DMS153 treated with DMSO at 0.1 percent for 48 hours (cell line): ENCODE measurements around the gene SCGB1C1.

Experiments used
- DNase-seq: peaks from one replicate; lab custom pipeline; 2025; ENCODE audit not compliant: unreplicated experiment; lab: John Stamatoyannopoulos, UW

Gene SCGB1C1

DNA sequence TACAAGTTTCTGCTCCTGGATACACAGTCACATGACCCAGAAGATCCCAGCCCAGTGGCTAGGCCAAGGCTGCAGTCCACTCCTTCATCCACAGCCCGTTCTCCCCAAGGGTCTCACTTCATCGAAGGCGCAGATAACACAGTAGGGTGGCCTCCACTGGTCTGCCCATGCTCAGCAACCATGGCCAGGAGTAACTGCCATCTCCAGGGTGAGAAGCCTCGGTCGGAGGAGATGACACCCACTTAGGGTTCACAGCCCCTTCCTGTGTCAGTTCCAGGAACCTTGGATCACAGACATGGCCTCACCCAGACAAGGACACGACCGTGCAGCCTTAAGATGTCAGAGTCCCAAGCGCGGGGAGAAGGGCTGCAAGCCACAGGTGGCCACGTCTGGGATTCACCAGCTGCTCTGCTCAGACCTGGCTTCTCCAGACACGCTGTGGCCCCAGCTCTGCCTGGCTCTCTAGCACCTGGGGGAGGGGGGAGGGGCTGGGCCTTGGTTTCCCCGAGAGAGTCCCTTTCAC is 11.8 kb downstream of the SCGB1C1 start:
- no peak for DNase-seq

DNA sequence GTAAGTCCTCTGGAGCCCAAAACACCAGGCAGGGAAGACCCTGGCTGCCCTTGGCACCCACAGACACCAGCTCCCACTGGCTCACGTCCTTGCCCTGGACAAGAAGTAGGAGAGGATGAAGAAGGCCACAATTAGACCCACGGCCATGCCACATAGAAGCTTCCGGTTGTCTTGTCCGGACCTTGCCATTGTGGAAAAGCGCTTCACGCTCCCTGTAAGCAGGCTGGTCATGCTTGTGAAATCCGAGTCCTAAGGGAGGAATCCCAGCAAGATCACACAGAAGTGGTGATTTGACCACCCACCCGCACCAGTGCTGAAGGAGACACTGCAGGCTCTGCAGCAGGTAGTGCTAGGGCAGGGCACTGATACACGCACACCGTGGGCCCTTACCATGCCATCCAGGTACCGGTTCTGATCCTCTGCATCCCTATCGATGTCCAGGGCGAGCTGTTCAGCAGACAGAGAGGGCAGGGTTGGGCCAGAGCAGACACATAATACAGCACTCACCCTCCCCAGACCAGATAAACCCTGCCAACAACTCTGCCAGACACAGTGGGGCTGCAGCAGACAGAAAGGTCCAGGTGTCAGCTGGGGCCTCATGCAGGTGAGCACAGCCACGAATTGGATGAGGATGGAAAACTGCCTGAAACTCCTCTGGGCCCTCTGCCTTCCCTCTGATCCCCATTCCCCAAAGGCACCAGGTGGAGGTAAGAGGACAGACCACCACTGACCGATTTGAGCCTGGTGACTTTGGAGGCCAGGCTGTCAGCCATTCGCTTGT is 12.5 kb downstream of the SCGB1C1 start:
- DNase-seq: no peak

DNA sequence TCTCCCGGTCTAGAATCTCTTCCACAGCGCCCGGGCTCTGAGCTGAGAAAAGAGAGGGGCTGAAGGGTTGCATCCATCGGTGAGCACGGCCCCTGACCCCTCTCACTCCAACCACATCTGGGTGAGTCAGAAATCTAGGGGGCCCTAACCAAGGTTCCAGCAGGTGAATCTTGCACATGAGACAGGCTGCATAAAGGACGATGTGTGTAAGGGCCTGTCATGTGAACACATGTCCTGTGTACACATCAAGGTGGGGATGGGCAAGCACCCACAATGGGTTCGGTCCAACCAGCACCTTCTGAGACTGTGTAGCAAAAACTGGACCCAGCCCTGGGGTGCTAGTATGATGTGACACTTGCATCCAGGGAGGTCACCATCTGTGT is 13.1 kb downstream of the SCGB1C1 start:
- DNase-seq: no peak

DNA sequence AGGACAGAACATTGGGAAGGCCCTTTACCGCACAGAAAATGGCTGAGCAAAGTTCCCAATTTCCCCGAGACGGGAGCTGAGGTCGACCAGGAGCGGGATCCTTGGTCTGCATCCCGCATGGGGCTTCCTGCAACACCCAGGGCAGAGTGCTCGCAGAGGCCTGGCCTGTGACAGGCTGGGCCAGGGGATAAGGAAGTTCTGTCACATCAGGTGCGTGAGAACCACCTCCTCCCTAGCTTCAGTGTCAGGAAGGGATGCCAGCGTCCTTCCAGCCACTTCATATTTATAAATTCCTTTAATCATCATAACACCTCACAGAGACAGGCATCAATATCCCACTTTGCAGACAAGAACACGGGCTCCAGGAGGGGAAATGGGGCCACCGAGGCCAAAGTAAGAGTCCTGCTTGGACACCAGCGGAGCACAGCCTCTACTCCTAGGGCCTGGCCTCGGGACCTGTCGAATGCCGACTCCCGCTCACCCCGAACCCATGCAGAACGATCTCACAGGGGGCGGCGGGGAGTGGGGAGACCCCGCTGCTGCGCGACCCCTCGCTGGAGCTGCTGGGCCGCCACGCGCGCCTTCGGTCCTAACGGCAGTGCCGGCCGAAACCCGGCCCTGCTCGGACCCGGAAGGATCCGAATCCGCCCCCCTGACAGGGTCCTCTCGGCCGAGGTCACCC is 13.8 kb downstream of the SCGB1C1 start:
- no peak for DNase-seq

DNA sequence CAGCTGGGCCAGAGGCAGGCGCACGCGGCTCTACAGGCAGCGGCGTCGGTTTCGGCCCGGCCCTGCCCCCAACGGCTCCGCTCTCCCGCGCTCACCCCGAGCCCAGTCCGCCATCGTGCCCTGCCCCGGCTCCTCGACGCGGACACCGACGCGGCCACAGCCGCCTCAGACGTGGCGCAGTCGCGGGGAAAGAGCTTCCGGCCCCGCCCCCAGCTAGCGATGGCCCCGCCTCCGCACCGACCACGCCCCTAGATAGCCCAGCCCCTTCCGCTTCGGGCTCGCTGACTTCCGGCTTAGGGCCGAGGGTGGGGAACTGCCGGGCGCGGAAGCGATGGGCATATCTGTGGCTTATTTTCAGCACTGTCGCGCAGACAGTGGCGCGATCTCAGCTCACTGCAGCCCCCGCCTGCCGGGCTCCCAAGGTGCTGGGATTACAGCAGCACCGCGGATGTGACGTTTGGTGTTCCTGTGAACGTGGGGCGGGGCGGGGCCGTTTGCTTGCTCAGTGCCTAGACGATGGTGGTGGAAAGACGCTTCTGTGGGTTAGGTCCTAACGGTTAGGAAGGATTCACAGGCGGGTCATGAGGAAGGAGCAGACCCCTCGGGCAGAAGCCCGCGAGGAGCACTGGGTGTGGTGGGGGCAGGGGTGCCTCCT is 14.5 kb downstream of the SCGB1C1 start, which contains the start of the genes BET1L and RIC8A:
TSS of gene BET1L (minus strand) at position 192 of the 655 bp plus-strand sequence. CDS start at position 114, 78 bp downstream.
TSS of gene RIC8A (plus strand) at position 501 of the 655 bp plus-strand sequence. CDS start 1,147 bp downstream, outside the sequence.
- DNase-seq: peak; percentile 75

DNA sequence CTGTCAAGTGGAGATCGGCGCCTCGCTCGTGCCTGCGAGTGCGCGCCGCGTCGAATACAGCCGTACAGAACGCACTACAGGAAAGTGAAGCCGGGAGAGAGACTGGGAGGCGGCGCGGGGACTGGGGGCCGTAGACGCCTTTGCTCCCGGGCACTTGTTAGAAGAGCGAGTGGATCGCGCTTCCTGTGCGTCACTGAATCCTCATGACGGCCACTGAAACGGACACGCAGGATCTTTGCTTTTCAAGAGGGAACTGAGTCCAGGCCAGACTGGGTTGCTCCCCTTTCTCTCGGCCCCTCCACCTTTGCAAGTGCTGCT is 14.9 kb downstream of the SCGB1C1 start:
- DNase-seq: no peak

DNA sequence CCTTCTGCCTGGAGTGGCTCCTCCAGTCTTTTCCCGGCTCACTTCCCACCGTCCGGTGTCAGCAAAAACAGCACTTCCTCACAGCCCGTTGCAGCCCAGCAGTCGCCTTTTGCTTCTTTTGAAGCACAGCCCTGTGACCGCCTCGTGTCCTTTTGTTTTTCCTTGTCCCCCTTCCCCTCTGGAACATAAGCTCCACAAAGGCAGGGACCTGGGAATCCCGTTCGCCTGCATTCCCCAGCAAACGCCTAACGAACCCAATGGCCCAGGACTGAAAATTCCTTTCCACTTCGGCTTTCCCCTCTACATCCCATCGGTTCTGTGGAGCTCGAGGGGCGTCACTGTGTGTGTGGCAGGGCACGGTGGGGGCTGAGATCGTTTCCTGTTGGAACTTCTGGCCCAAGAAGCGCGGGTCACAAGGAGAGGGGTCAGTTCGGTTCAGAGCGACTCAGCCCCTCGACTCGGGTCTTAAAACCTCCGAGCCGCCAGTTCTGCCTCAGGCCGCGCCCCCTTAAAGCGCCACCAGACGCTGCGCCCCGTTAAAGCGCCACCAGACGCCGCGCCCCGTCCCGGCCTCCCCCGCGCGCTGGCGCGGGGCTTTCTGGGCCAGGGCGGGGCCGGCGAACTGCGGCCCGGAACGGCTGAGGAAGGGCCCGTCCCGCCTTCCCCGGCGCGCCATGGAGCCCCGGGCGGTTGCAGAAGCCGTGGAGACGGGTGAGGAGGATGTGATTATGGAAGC is 15.5 kb downstream of the SCGB1C1 start:
- peak; percentile 5 for DNase-seq

DNA sequence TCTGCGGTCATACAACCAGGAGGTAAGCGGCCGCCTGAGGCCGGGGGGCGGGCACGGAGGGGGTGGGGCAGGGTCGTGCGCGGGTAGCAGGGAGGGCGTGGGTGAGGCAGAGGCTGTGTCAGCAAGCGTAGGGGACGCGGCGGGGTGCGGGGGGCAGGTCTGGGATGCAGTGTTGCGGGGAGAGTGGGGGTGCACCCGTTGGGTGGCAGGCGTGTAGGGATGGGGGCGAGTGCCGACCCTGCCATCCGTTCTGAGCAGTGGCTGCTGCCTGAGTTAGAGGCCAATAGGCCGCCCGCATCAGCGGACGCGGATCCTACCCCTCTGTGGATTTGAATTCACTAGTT is 16.0 kb downstream of the SCGB1C1 start:
- no peak for DNase-seq

DNA sequence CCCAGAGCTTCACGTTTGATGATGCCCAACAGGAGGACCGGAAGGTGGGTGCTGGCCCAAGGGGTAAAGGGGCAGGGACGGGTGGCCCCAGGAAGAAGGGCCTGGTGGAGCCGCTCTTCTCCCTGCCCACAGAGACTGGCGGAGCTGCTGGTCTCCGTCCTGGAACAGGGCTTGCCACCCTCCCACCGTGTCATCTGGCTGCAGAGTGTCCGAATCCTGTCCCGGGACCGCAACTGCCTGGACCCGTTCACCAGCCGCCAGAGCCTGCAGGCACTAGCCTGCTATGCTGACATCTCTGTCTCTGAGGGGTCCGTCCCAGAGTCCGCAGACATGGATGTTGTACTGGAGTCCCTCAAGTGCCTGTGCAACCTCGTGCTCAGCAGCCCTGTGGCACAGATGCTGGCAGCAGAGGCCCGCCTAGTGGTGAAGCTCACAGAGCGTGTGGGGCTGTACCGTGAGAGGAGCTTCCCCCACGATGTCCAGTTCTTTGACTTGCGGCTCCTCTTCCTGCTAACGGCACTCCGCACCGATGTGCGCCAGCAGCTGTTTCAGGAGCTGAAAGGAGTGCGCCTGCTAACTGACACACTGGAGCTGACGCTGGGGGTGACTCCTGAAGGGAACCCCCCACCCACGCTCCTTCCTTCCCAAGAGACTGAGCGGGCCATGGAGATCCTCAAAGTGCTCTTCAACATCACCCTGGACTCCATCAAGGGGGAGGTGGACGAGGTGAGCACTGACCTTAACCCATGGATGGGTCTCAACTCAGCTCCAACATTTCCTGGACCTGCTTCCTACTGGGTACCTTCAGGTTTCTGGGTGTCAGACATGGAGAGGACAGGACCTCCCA is 16.6 kb downstream of the SCGB1C1 start:
- no peak for DNase-seq

DNA sequence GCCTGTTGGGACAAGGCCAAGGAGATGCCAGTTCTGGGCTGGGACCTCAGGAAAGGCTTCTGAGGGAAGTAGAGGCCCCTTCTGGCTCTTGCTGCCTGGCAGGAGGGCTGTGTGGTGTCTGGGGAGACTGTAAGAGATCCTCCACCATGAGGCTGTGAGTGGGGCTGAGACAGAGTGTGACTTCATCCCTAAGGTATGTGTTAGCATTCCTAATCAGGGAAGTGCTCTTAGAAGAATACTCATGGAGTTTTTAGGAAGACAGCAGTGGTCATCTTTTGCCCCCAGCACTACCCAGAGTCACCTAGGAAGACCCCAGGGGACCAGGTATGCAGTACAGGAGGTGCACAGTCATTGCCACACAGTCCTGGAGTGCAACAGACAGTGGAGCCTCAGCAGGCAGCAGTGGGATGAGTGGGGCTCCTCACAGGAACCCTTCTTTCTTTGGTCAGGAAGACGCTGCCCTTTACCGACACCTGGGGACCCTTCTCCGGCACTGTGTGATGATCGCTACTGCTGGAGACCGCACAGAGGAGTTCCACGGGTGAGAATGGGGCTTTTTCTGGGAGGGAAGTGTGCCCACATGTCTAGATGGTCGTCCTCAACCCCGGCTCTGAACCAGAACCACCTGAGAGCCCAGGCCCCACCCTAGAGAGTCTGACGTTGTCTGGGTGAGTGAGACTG is 17.4 kb downstream of the SCGB1C1 start:
- no peak for DNase-seq

DNA sequence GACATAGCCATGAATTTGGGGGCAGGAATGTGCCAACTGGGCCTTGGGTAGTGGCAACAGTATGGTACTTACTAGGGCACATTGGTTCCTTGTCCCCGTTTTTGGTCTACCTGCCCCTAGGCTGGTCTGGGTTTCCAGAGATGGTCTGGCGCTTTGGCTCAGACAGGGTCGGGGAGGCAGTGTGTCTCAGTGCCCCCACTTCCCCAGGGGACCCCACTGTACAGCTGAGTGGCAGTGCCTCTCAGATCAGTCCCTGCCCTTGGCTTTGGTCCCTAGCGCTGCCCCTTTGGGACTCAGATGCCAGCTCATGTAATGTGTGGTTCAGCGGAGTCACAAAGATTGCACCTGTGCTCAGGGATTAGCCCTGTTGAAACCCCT is 17.9 kb downstream of the SCGB1C1 start:
- no peak for DNase-seq

DNA sequence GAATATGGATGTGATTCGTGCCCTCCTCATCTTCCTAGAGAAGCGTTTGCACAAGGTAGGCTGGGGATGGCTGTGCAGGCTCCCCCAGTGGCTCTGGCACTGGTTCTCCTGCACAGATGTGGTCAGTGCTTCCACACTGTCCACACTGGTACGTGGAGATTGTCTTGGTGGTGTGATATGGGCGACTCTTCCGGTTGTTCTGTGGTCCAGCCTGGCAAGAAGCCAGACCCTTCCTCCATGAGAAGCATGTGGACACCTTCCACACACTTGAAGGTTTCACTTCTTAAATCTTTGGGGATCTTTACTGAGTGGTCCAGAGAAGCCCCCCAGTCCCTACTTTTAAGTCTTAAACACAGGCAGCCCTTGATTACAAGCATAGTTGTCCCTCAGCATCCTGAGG is 18.4 kb downstream of the SCGB1C1 start:
- no peak for DNase-seq

DNA sequence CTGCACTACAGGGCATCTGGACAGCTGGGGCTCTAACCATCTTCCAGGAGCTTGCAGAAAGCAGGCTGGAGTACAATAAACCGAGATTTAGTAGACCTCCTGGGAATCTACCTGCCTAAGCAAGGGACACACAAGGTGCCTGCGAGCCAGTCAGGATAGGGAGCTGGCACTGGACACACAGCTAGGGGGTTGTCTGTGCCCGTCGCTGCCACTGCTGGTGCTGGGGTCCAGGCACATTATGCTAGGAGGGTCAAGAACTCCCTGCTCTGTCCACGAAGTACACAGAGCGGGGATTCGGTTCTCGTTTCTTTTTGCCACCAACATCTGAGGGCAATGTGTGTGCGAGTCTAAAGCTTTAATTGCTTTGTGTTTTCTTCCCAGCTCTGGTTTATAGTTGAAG is 18.9 kb downstream of the SCGB1C1 start:
- no peak for DNase-seq

DNA sequence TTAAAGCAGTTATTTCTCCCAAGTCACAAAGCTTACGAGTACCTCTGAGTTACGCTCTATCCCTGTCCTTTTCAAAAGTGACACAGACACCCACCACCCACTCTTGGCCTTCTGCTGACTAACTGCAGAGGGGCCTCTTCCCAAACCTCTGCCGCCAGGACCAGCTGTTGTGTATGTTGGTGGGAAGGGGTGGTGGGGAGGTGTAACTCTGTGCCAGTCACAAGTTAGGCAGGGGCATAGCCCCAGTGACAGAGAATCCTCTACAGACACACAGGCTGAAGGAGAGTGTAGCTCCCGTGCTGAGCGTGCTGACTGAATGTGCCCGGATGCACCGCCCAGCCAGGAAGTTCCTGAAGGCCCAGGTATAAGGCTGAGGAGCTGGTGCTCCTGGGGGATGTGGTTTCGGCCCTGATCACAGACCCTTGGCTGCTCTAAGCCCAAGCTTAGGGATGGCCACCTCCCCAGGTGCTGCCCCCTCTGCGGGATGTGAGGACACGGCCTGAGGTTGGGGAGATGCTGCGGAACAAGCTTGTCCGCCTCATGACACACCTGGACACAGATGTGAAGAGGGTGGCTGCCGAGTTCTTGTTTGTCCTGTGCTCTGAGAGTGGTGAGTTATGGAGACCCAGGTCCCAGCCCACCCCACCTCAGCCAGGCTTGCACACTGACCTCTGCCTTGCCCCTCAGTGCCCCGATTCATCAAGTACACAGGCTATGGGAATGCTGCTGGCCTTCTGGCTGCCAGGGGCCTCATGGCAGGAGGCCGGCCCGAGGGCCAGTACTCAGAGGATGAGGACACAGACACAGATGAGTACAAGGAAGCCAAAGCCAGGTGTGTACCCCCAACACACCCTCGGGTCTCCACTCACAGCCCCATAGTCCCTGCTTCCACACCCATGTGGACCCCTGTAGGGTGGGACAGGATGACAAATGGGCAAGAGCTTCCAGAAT is 19.5 kb downstream of the SCGB1C1 start:
- no peak for DNase-seq

DNA sequence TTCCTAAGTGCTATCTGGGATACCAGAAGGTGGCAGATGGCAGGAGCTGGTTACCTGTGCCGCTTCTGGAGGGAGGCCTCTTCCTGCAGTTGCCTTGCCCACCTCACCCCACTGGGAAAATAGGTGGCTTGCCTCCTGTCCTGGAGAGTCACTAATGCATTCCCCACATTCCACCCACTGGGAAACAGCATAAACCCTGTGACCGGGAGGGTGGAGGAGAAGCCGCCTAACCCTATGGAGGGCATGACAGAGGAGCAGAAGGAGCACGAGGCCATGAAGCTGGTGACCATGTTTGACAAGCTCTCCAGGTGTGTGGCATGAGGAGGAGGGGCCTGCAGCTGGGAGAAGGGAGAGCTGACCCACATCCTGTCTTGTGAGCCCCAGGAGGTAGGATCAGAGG is 20.2 kb downstream of the SCGB1C1 start:
- no peak for DNase-seq

DNA sequence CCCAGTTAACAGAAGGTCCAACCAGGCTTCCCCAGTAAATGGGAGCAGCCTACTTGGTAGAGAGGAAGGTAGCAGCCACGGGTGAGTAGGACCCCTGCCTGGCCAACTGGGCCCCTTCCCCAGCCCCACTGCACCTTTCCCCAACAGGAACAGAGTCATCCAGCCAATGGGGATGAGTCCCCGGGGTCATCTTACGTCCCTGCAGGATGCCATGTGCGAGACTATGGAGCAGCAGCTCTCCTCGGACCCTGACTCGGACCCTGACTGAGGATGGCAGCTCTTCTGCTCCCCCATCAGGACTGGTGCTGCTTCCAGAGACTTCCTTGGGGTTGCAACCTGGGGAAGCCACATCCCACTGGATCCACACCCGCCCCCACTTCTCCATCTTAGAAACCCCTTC is 21.2 kb downstream of the SCGB1C1 start:
- no peak for DNase-seq

DNA sequence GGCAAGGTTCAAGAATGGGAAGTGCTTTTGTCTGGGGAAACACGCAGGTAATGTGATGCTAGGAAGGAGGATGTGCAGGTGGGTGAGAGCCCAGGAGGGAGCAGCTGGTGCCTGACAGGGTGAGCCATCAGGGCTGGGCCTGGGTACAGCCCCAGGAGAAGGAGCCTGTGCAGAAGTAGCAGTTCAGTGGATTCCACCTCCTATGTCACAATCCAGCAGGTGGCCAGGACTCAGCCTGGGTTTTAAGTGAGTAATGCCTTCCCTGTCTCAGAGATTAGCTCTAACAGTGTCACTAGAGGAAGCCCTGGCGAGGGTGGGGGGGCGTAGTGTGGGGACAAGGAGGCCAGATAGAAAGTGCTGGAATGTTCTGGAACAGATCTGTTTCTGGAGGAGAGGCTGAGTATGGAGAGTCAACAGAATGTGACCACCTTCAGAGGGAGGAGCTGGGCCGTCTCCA is 22.7 kb downstream of the SCGB1C1 start:
- DNase-seq: no peak

DNA sequence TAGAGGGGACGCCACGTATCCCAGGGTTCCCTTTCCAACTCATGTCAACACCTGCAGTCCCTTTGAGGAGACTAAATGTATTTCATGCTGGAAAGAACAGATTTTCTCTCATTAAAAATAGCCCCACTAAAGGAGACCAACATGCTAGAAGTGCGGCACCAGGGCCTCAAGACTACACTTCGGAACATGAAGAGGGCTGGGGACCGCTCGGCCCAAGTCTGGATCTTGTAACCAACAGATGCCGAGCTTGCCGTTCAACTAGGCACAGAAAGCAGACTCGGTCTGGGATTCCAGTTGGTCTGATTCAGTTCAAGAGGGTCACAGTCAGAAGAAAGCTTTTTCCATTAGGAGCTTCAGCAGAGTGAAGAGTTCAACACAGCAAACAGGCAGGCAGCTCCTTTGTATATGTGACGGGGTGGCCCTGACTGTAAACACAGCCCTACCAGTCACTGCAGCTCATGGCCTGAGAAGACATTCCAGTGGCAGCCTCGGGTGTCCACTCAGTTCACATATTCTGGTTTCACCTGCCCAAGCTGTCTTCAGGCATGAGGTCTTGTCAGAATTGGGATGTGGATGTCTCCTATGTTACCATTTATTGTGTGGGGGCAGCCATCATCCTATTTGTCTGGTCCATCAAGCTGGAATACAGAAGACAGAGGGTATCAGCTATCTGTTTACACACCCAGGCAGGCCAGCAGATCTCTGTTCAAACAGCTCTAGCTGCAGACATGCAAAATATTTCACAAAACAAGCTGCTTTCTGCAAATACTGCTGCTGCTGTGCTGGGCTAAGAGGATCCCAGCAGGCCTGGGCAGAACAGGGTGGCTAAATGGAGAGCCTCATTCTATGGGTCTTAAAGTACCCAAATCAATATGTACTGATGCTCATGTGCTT is 23.4 kb downstream of the SCGB1C1 start:
- no peak for DNase-seq
